H1 (cell line): ENCODE results near the gene OR4D6. TPM values are rescaled to one million over a fixed set of nuclear protein-coding genes. Genes with fewer than 3 reads are reported as not detected.

Experiments used
- CTCF ChIA-PET: fragments of 300-600 bp; sonication (Branson Sonifier 250); formaldehyde crosslinking; loops from one replicate; lab custom pipeline; 2021; ENCODE audit not compliant: partially characterized antibody; lab: Charles Lee
- POLR2A ChIA-PET: fragments of 300-600 bp; sonication (Branson Sonifier 250); formaldehyde crosslinking; loops from one replicate; lab custom pipeline; 2021; ENCODE audit warnings: inconsistent platforms; ENCODE audit not compliant: partially characterized antibody; lab: Charles Lee
- DNase-seq, 2 experiments: peaks; one replicate each; pipeline versions ENCODE4 v3.0.0 to v3.0.0-alpha.2; 2010 to 2022; ENCODE audit warnings: low spot score in 2 of 2, low read depth in 1 of 2, mixed read lengths in 1 of 2
- FAIRE-seq: peaks from 2 replicates; lab custom pipeline; 2011; peaks lifted over from hg19 to GRCh38; lab: Jason Lieb, UNC
- H2AFZ ChIP-seq: 2 replicates; pipeline ENCODE4 v1.8.1; 2012; ENCODE audit warnings: low read length, inconsistent platforms
- H2AK5ac ChIP-seq: 2 replicates; pipeline ENCODE4 v1.6.1; 2013; ENCODE audit warnings: low read depth, low read length
- H2BK120ac ChIP-seq: replicated peaks from 2 replicates; pipeline ENCODE3; 2013; ENCODE audit warnings: low read depth, low read length, inconsistent platforms
- H2BK12ac ChIP-seq: 2 replicates; pipeline ENCODE4 v1.6.1; 2013; ENCODE audit warnings: low read depth, low read length
- H2BK15ac ChIP-seq: 2 replicates; pipeline ENCODE4 v1.6.1; 2013; ENCODE audit warnings: low read length
- H2BK20ac ChIP-seq: 2 replicates; pipeline ENCODE4 v1.6.1; 2013; ENCODE audit warnings: low read length
- H2BK5ac ChIP-seq: 2 replicates; pipeline ENCODE4 v1.6.1; 2013; ENCODE audit warnings: low read depth, low read length
- H3K14ac ChIP-seq: 2 replicates; pipeline ENCODE4 v1.6.1; 2013; ENCODE audit warnings: inconsistent platforms; ENCODE audit not compliant: insufficient read length
- H3K18ac ChIP-seq: 2 replicates; pipeline ENCODE4 v1.6.1; 2013; ENCODE audit warnings: low read length; ENCODE audit errors: extremely low read depth
- H3K23ac ChIP-seq: 2 replicates; pipeline ENCODE4 v1.6.1; 2013; ENCODE audit warnings: inconsistent platforms; ENCODE audit not compliant: insufficient read length
- H3K23me2 ChIP-seq: 2 replicates; pipeline ENCODE4 v1.6.1; 2013; ENCODE audit warnings: low read depth, low read length
- H3K27ac ChIP-seq: 2 replicates; pipeline ENCODE4 v1.6.1; 2011; ENCODE audit warnings: low read depth, low read length, inconsistent platforms
- H3K27me3 ChIP-seq, 4 experiments: replicated peaks in 1 of 4; 1 replicate in 1 of 4; 2 replicates in 3 of 4; pipeline versions ENCODE4 v1.6.1 to v1.8.1; 2011 to 2013; ENCODE audit warnings: low read length in 3 of 4, mild to moderate bottlenecking in 3 of 4, inconsistent platforms in 2 of 4, mixed read lengths in 2 of 4, moderate library complexity in 1 of 4; ENCODE audit not compliant: control insufficient read depth in 3 of 4, insufficient read depth in 3 of 4; ENCODE audit errors: extremely low read depth in 1 of 4
- H3K36me3 ChIP-seq, 4 experiments: 2 replicates each; pipeline versions ENCODE4 v1.6.1 to v1.8.1; 2011 to 2013; ENCODE audit warnings: mild to moderate bottlenecking in 4 of 4, low read length in 3 of 4, moderate library complexity in 2 of 4, control low read depth in 1 of 4, inconsistent platforms in 1 of 4; ENCODE audit not compliant: insufficient read depth in 4 of 4, control insufficient read depth in 2 of 4
- H3K4ac ChIP-seq: replicated peaks from 2 replicates; pipeline ENCODE3; 2013; ENCODE audit warnings: low read length, low read depth, mixed read lengths, inconsistent platforms; ENCODE audit not compliant: insufficient read length
- H3K4me1 ChIP-seq, 4 experiments: replicated peaks in 1 of 4; 1 replicate in 1 of 4; 2 replicates in 3 of 4; pipeline versions ENCODE4 v1.6.1 to v1.8.1; 2011 to 2013; ENCODE audit warnings: low read length in 3 of 4, inconsistent platforms in 2 of 4, mixed read lengths in 1 of 4; ENCODE audit not compliant: insufficient read depth in 4 of 4, control insufficient read depth in 3 of 4
- H3K4me2 ChIP-seq, 2 experiments: 2 replicates each; pipeline versions ENCODE4 v1.6.1 to v1.8.1; 2011 to 2013; ENCODE audit warnings: low read depth in 2 of 2, low read length in 2 of 2, control low read depth in 1 of 2, inconsistent platforms in 1 of 2, mild to moderate bottlenecking in 1 of 2; ENCODE audit not compliant: insufficient read depth in 1 of 2
- H3K4me3 ChIP-seq, 4 experiments: fragments of 200-600, 300-600 bp in 1 of 4; sonication (generic), shearing (Covaris generic), sonication (Bioruptor Twin) in 1 of 4; 2 replicates each; pipeline versions ENCODE4 v1.5.1 to v1.8.1; 2011 to 2016; ENCODE audit warnings: low read length in 4 of 4, low read depth in 3 of 4, control low read depth in 2 of 4, inconsistent platforms in 2 of 4, mild to moderate bottlenecking in 2 of 4, mixed read lengths in 1 of 4, moderate library complexity in 1 of 4; ENCODE audit not compliant: insufficient read depth in 2 of 4; ENCODE audit errors: extremely low read depth in 1 of 4
- H3K56ac ChIP-seq: replicated peaks from 2 replicates; pipeline ENCODE3; 2013; ENCODE audit warnings: low read depth, mild to moderate bottlenecking, mixed read lengths, low read length, inconsistent platforms; ENCODE audit not compliant: insufficient read length
- H3K79me1 ChIP-seq: 2 replicates; pipeline ENCODE4 v1.6.1; 2013; ENCODE audit warnings: low read depth, low read length, control low read depth
- H3K79me2 ChIP-seq, 2 experiments: 2 replicates each; pipeline versions ENCODE4 v1.6.1 to v1.8.1; 2012 to 2013; ENCODE audit warnings: low read length in 2 of 2, mild to moderate bottlenecking in 2 of 2, inconsistent platforms in 1 of 2; ENCODE audit not compliant: insufficient read depth in 2 of 2, control insufficient read depth in 1 of 2
- H3K9ac ChIP-seq, 4 experiments: replicated peaks in 1 of 4; 1 replicate in 1 of 4; 2 replicates in 3 of 4; pipeline versions ENCODE4 v1.6.1 to v1.8.1; 2011 to 2013; ENCODE audit warnings: low read depth in 3 of 4, low read length in 3 of 4, control low read depth in 2 of 4, mild to moderate bottlenecking in 2 of 4, moderate library complexity in 2 of 4, inconsistent platforms in 1 of 4; ENCODE audit errors: extremely low read depth in 1 of 4
- H3K9me3 ChIP-seq, 2 experiments: 2 replicates each; pipeline versions ENCODE4 v1.6.1 to v1.8.1; 2012 to 2013; ENCODE audit warnings: mild to moderate bottlenecking in 2 of 2, moderate library complexity in 2 of 2, control low read depth in 1 of 2, inconsistent platforms in 1 of 2, low read depth in 1 of 2, low read length in 1 of 2, mixed read lengths in 1 of 2; ENCODE audit not compliant: insufficient read depth in 2 of 2
- H4K20me1 ChIP-seq, 2 experiments: replicated peaks in 1 of 2; 2 replicates each; pipeline versions ENCODE3 to v1.8.1; 2011 to 2013; ENCODE audit warnings: inconsistent platforms in 2 of 2, low read length in 2 of 2, mild to moderate bottlenecking in 1 of 2; ENCODE audit not compliant: insufficient read depth in 2 of 2, control insufficient read depth in 1 of 2
- H4K5ac ChIP-seq: 2 replicates; pipeline ENCODE4 v1.6.1; 2013; ENCODE audit warnings: low read length, low read depth, mixed read lengths, inconsistent platforms; ENCODE audit not compliant: insufficient read length
- H4K8ac ChIP-seq: 2 replicates; pipeline ENCODE4 v1.8.0; 2013; ENCODE audit warnings: mild to moderate bottlenecking, moderate library complexity, low read length, inconsistent platforms; ENCODE audit not compliant: insufficient read depth; ENCODE audit errors: extremely low read depth
- H4K91ac ChIP-seq: replicated peaks from 2 replicates; pipeline ENCODE3; 2013; ENCODE audit warnings: low read length, mixed read lengths, inconsistent platforms; ENCODE audit not compliant: insufficient read length
- ATF3 ChIP-seq: IDR thresholded peaks from 2 replicates; pipeline ENCODE4 v1.6.1; 2011; ENCODE audit warnings: low read depth, mild to moderate bottlenecking, low read length; ENCODE audit not compliant: insufficient read depth
- CBX5 ChIP-seq: fragments of 300-800, 300-1000 bp; sonication (generic); IDR thresholded peaks from 2 replicates; pipeline ENCODE4 v1.7.1; 2016; ENCODE audit warnings: antibody characterized with exemption, low read length, low read depth
- CTBP2 ChIP-seq: IDR thresholded peaks from 2 replicates; pipeline ENCODE4 v1.7.0; 2011; ENCODE audit warnings: borderline replicate concordance, mild to moderate bottlenecking, moderate library complexity, mixed read lengths, low read length; ENCODE audit not compliant: insufficient read depth, insufficient read length
- EGR1 ChIP-seq: IDR thresholded peaks from 2 replicates; pipeline ENCODE4 v1.6.1; 2011; ENCODE audit warnings: low read depth, low read length, borderline replicate concordance
- EZH2 ChIP-seq: fragments of 200-600 bp; sonication (generic); IDR thresholded peaks from 2 replicates; pipeline ENCODE4 v1.7.1; 2012; ENCODE audit warnings: low read depth, mild to moderate bottlenecking, moderate library complexity, low read length, inconsistent platforms; ENCODE audit not compliant: severe bottlenecking
- GABPA ChIP-seq: IDR thresholded peaks from 2 replicates; pipeline ENCODE4 v1.6.1; 2011; ENCODE audit warnings: mild to moderate bottlenecking, low read length, moderate library complexity, borderline replicate concordance; ENCODE audit not compliant: insufficient read depth
- KDM4A ChIP-seq: IDR thresholded peaks from one replicate; pipeline ENCODE4 v1.7.1; 2012; ENCODE audit warnings: low read depth, mild to moderate bottlenecking, moderate library complexity, low read length, inconsistent platforms; ENCODE audit not compliant: severe bottlenecking
- KDM5A ChIP-seq: fragments of 200-600 bp; IDR thresholded peaks from 2 replicates; pipeline ENCODE4 v1.7.1; 2012; ENCODE audit warnings: mild to moderate bottlenecking, low read length, inconsistent platforms, mixed read lengths
- RNF2 ChIP-seq: fragments of 200-900, 300-1000 bp; sonication (generic); IDR thresholded peaks from 2 replicates; pipeline ENCODE4 v1.7.1; 2016; ENCODE audit warnings: borderline replicate concordance, low read depth, mild to moderate bottlenecking, antibody characterized with exemption, low read length; ENCODE audit not compliant: poor library complexity, severe bottlenecking; ENCODE audit errors: missing control alignments
- SIX5 ChIP-seq: IDR thresholded peaks from 2 replicates; pipeline ENCODE4 v1.6.1; 2011; ENCODE audit warnings: mild to moderate bottlenecking, low read depth, low read length
- TBP ChIP-seq: IDR thresholded peaks from 2 replicates; pipeline ENCODE4 v1.6.1; 2011; ENCODE audit warnings: low read depth, low read length, improper control_type of control experiment
- TEAD4 ChIP-seq: IDR thresholded peaks from 2 replicates; pipeline ENCODE4 v1.6.1; 2012; ENCODE audit warnings: low read depth, low read length, inconsistent platforms, mixed read lengths
- polyA plus RNA-seq, 7 experiments: library from polyadenylated mRNA; depleted of rRNA in 3 of 7; stranded (reverse) in 5 of 7; unstranded in 2 of 7; fragments of >200 nt in 5 of 7; fragments of 200-250 nt in 2 of 7; gene quantifications; 1 replicate in 5 of 7; 2 replicates in 1 of 7; 4 replicates in 1 of 7; pipeline versions ENCODE4 v1.2.1 to v1.2.3, GENCODE V29; 2011 to 2013; ENCODE audit warnings: missing spikeins in 2 of 7, mixed read lengths in 2 of 7
- total RNA-seq: library from RNA; stranded (reverse); fragmentation: NEBNext Ultra II Directional; extraction: Animal tissue kit (Norgen Biotek cat#: 25700); gene quantifications from 2 replicates; pipeline ENCODE4 v1.2.1, GENCODE V29; 2021
- TF ChIP-seq, protein P1 (sequence below): IDR thresholded peaks from 2 replicates; pipeline ENCODE4 v1.6.1; 2012; ENCODE audit warnings: inconsistent platforms

OR4D6 gene
- total and polyA plus RNA-seq, 2 of the 8 experiments (the other 6 are each of a cell fraction or from before 2014, with no cell fraction given): not detected

- Histone ChIP-seq H2BK20ac (no peak overlapping the region), H2BK120ac (peak overlapping the region; percentile 27), H3K18ac (no peak overlapping the region), H2AFZ (no peak overlapping the region), H3K56ac (no peak overlapping the region), H4K20me1 (no peaks in the 10 kb centered on the region), H3K27ac (no peak overlapping the region), H4K91ac (no peak overlapping the region), H3K4ac (no peak overlapping the region), H2BK12ac (no peak overlapping the region), H3K4me3 (peak overlapping the region in 1 of 4 experiments; percentile 22; a peak in 1 of 8 replicates), H3K4me1 (peaks cover 3 to 7% (median 4%) of the 10 kb centered on the region in 4 experiments; a peak in 6 of 7 replicates), H3K36me3 (no peaks in the 10 kb centered on the region), H2BK15ac (no peak overlapping the region), H4K8ac (no peak overlapping the region), H3K23me2 (peaks cover 2% of the 10 kb centered on the region; the same call in 1 of the 2 replicates), H2AK5ac (no peak overlapping the region), H3K9me3 (no peaks in the 10 kb centered on the region), H3K79me1 (no peaks in the 10 kb centered on the region), H4K5ac (no peak overlapping the region), H3K27me3 (no peaks in the 10 kb centered on the region), H3K23ac (no peak overlapping the region), H3K79me2 (no peaks in the 10 kb centered on the region), H3K4me2 (peak overlapping the region in 1 of 2 experiments; percentile 46; a peak in 2 of 4 replicates), H2BK5ac (no peak overlapping the region), H3K14ac (no peak overlapping the region), H3K9ac (no peak overlapping the region)
- POLR2A ChIA-PET: interaction anchor here (0.7 kb wide), 1 partner anchor 180 kb away, joined by 3 read pairs; no protein-coding TSS in a partner anchor
- DNase-seq: no peak
- CTCF ChIA-PET: interaction anchor here (1.9 kb wide), 1 partner anchor 255 kb away, joined by 5 read pairs; the partner anchor contains the start of gene DTX4
- FAIRE-seq: no peak
- no peak for TF ChIP-seq EZH2
- no peak for TF ChIP-seq GABPA
- no peak for TF ChIP-seq CTBP2
- TF ChIP-seq TBP: no peak
- no peak for TF ChIP-seq EGR1
- TF ChIP-seq SIX5: no peak
- TF ChIP-seq, protein P1, sequence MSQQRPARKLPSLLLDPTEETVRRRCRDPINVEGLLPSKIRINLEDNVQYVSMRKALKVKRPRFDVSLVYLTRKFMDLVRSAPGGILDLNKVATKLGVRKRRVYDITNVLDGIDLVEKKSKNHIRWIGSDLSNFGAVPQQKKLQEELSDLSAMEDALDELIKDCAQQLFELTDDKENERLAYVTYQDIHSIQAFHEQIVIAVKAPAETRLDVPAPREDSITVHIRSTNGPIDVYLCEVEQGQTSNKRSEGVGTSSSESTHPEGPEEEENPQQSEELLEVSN: no peak
- TF ChIP-seq KDM4A: no peak
- no peak for TF ChIP-seq ATF3
- no peak for TF ChIP-seq KDM5A
- TF ChIP-seq TEAD4: no peak
- TF ChIP-seq RNF2: no peak
- no peak for TF ChIP-seq CBX5
These were observed 29.7 kb upstream of the OR4D6 start for GRCh38 chr11:59427068-59427382.
